Astrocyte of the spinal cord (primary cell): Measurements from ENCODE around the gene DHRS3.

Source experiments
- DNase-seq: peaks from one replicate; pipeline ENCODE4 v3.0.0; 2011; ENCODE audit warnings: low read depth, low spot score
- H3K4me3 ChIP-seq: 2 replicates; pipeline ENCODE4 v1.5.1; 2011; ENCODE audit warnings: low read depth, mild to moderate bottlenecking, low read length, moderate library complexity
- in situ Hi-C: cut with HindIII; loops from 2 replicates; pipeline ENCODE4 v1.10.0; 2017; ENCODE audit warnings: low sequenced_read_pairs
- TF ChIP-seq, protein P1 (sequence below): IDR thresholded peaks from 2 replicates; pipeline ENCODE4 v1.5.1; 2012; ENCODE audit warnings: low read depth, mild to moderate bottlenecking, low read length, inconsistent platforms

The DHRS3 gene

DNA sequence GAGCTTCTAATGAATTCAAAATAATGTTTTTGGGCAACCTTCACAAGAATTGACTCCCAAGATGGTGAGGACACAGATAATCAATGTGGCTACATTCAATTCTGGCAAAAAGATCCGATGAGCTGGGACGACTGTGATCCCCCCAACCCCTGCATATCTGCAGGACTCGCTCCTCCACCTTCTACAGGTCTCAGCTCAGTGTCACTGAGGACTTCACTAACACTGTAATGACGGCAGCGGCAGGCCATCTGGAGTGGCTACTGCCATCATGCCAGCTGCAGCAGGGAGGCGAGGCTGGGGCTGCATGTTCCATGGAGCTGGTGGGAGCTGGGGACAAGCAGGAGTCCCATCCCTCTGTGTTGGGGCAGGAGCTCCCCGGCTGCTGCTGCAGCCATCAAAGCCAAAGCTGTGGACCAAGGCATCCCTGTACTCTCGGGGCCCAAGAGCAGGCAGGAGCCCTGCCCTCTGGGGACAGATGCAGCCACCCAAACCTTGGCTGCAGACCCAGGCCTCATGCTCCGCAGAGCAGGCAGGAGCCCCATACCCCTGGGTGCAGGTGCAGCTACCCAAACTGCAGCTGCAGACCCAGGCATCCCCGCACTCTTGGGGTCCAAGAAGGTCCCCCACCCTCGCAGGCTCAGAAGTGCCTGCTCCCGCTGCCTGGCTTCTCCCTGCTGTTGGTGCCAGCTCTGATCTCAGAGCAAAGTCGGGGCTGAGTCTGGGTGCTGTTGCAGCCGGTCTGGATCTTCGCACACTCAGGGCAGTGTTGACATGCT lies 12.2 kb upstream of the DHRS3 start:
- TF ChIP-seq, protein P1, sequence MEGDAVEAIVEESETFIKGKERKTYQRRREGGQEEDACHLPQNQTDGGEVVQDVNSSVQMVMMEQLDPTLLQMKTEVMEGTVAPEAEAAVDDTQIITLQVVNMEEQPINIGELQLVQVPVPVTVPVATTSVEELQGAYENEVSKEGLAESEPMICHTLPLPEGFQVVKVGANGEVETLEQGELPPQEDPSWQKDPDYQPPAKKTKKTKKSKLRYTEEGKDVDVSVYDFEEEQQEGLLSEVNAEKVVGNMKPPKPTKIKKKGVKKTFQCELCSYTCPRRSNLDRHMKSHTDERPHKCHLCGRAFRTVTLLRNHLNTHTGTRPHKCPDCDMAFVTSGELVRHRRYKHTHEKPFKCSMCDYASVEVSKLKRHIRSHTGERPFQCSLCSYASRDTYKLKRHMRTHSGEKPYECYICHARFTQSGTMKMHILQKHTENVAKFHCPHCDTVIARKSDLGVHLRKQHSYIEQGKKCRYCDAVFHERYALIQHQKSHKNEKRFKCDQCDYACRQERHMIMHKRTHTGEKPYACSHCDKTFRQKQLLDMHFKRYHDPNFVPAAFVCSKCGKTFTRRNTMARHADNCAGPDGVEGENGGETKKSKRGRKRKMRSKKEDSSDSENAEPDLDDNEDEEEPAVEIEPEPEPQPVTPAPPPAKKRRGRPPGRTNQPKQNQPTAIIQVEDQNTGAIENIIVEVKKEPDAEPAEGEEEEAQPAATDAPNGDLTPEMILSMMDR: no peak
- DNase-seq: no peak
- no peak overlapping the region for H3K4me3 ChIP-seq
- in situ Hi-C loops: no loop called here

- no peak for DNase-seq
Measured at GRCh38 chr1:12629511-12629956, 11.5 kb upstream of the DHRS3 start.

GRCh38 chr1:12627296-12627695 lies 9.3 kb upstream of the DHRS3 start:
- in situ Hi-C loops: no loop called here
- TF ChIP-seq, protein P1: no peak
- DNase-seq: no peak
- no peak overlapping the region for H3K4me3 ChIP-seq

More at GRCh38 chr1:12629511-12629956, 11.5 kb upstream of the DHRS3 start:
- no peak overlapping the region for H3K4me3 ChIP-seq
- in situ Hi-C loops: no loop called here
- TF ChIP-seq, protein P1: no peak

- no peak for DNase-seq
- H3K4me3 ChIP-seq: no peak overlapping the region
- TF ChIP-seq, protein P1: no peak
- in situ Hi-C loops: no loop called here
Measured at GRCh38 chr1:12626888-12627287, 8.9 kb upstream of the DHRS3 start.

- H3K4me3 ChIP-seq: no peak overlapping the region
- in situ Hi-C loops: no loop called here
- DNase-seq: no peak
- TF ChIP-seq, protein P1: no peak
Measured at GRCh38 chr1:12625276-12625675, 7.3 kb upstream of the DHRS3 start.

DNA sequence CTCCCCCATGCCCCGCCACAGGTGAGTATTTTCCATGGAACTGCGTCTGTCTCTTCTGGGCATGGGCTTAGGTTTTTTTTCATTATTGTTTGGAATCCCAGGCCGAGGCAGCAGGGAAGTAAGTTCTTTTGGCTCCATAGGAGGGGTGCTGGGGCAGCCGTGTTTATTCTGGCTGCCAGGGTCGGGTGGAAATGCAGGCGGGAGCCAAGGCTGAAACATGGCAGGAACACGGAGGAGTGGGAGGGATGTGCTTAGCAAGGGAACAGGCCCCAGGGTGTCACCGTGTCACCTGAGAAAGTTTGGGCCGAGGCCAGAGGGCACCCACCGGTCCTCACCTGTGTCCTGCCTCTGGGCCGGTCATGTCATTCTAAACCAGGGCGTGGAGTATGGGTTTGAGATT lies 4.5 kb upstream of the DHRS3 start:
- in situ Hi-C loops: no loop called here
- TF ChIP-seq, protein P1: no peak
- no peak overlapping the region for H3K4me3 ChIP-seq
- no peak for DNase-seq
